Measurements from ENCODE around the gene SPECC1L. TPM values are rescaled to one million over a fixed set of nuclear protein-coding genes. Genes with fewer than 3 reads are reported as not detected.

The SPECC1L gene
- total and polyA plus RNA-seq, 9 donors, result 20.4 to 30.4 (median 26.0) TPM

- no peak overlapping the region for H3K4me3 ChIP-seq (ENCODE audit: low read length)
- H3K27ac ChIP-seq (ENCODE audit: low read length), result no peak overlapping the region
- H3K36me3 ChIP-seq (ENCODE audit: control insufficient read depth, insufficient read depth, low read length), result peaks cover 55% of the 10 kb centered on the region
- H3K9me3 ChIP-seq (replicated peaks; ENCODE audit: control insufficient read depth, low read depth, low read length), result no peaks in the 10 kb centered on the region
- H3K4me1 ChIP-seq (ENCODE audit: control insufficient read depth, insufficient read depth, low read length), result peaks cover 18% of the 10 kb centered on the region
- WGBS (ENCODE audit: insufficient coverage), result 100% methylated on average over 2 of the region's 8 CpGs
- no peaks in the 10 kb centered on the region for H3K27me3 ChIP-seq (ENCODE audit: control insufficient read depth, insufficient read depth, low read length)
- DNase-seq, result no peak
Measured at GRCh38 chr22:24410110-24410856, 139.7 kb downstream of the SPECC1L start.

- Histone ChIP-seq H3K36me3 (ENCODE audit: control insufficient read depth, insufficient read depth, low read length) (peaks cover 61% of the 10 kb centered on the region), H3K4me1 (ENCODE audit: control insufficient read depth, insufficient read depth, low read length) (peaks cover 24% of the 10 kb centered on the region), H3K4me3 (ENCODE audit: low read length) (no peak overlapping the region), H3K27me3 (ENCODE audit: control insufficient read depth, insufficient read depth, low read length) (no peaks in the 10 kb centered on the region), H3K27ac (ENCODE audit: low read length) (no peak overlapping the region), H3K9me3 (replicated peaks; ENCODE audit: control insufficient read depth, low read depth, low read length) (no peaks in the 10 kb centered on the region)
- WGBS (ENCODE audit: insufficient coverage), result 97% methylated on average over 5 of the region's 10 CpGs
- no peak for DNase-seq
Measured at GRCh38 chr22:24411256-24412004, 140.8 kb downstream of the SPECC1L start.

- peaks cover 17% of the 10 kb centered on the region for H3K4me1 ChIP-seq (ENCODE audit: control insufficient read depth, insufficient read depth, low read length)
- no peaks in the 10 kb centered on the region for H3K9me3 ChIP-seq (replicated peaks; ENCODE audit: control insufficient read depth, low read depth, low read length)
- H3K36me3 ChIP-seq (ENCODE audit: control insufficient read depth, insufficient read depth, low read length), result peaks cover 64% of the 10 kb centered on the region
- WGBS (ENCODE audit: insufficient coverage), result 77% methylated on average over 6 of the region's 7 CpGs
- no peak overlapping the region for H3K4me3 ChIP-seq (ENCODE audit: low read length)
- H3K27ac ChIP-seq (ENCODE audit: low read length), result no peak overlapping the region
- H3K27me3 ChIP-seq (ENCODE audit: control insufficient read depth, insufficient read depth, low read length), result no peaks in the 10 kb centered on the region
- DNase-seq, result no peak
Measured at GRCh38 chr22:24412274-24412673, 141.6 kb downstream of the SPECC1L start.

- Histone ChIP-seq H3K27ac (ENCODE audit: low read length) (no peak overlapping the region), H3K4me1 (ENCODE audit: control insufficient read depth, insufficient read depth, low read length) (peaks cover 7% of the 10 kb centered on the region), H3K36me3 (ENCODE audit: control insufficient read depth, insufficient read depth, low read length) (peaks cover 66% of the 10 kb centered on the region), H3K27me3 (ENCODE audit: control insufficient read depth, insufficient read depth, low read length) (no peaks in the 10 kb centered on the region), H3K9me3 (replicated peaks; ENCODE audit: control insufficient read depth, low read depth, low read length) (no peaks in the 10 kb centered on the region), H3K4me3 (ENCODE audit: low read length) (no peak overlapping the region)
- no peak for DNase-seq
- 85% methylated on average over 4 of the region's 9 CpGs for WGBS (ENCODE audit: insufficient coverage)
Measured at GRCh38 chr22:24413271-24413670, 142.6 kb downstream of the SPECC1L start.

GRCh38 chr22:24413736-24414385 is 143.2 kb downstream of the SPECC1L start:
- H3K4me3 ChIP-seq (ENCODE audit: low read length), result no peak overlapping the region
- H3K27ac ChIP-seq (ENCODE audit: low read length), result no peak overlapping the region
- no peaks in the 10 kb centered on the region for H3K9me3 ChIP-seq (replicated peaks; ENCODE audit: control insufficient read depth, low read depth, low read length)
- peaks cover 65% of the 10 kb centered on the region for H3K36me3 ChIP-seq (ENCODE audit: control insufficient read depth, insufficient read depth, low read length)
- 76% methylated on average over 14 of the region's 18 CpGs for WGBS (ENCODE audit: insufficient coverage)
- no peaks in the 10 kb centered on the region for H3K27me3 ChIP-seq (ENCODE audit: control insufficient read depth, insufficient read depth, low read length)
- no peak for DNase-seq
- peaks cover 9% of the 10 kb centered on the region for H3K4me1 ChIP-seq (ENCODE audit: control insufficient read depth, insufficient read depth, low read length)

GRCh38 chr22:24414523-24414922 is 143.9 kb downstream of the SPECC1L start:
- no peak for DNase-seq
- H3K27me3 ChIP-seq (ENCODE audit: control insufficient read depth, insufficient read depth, low read length), result no peaks in the 10 kb centered on the region
- no peak overlapping the region for H3K27ac ChIP-seq (ENCODE audit: low read length)
- no peaks in the 10 kb centered on the region for H3K9me3 ChIP-seq (replicated peaks; ENCODE audit: control insufficient read depth, low read depth, low read length)
- WGBS (ENCODE audit: insufficient coverage), result 84% methylated on average over 20 of the region's 21 CpGs
- no peak overlapping the region for H3K4me3 ChIP-seq (ENCODE audit: low read length)
- peaks cover 12% of the 10 kb centered on the region for H3K4me1 ChIP-seq (ENCODE audit: control insufficient read depth, insufficient read depth, low read length)
- H3K36me3 ChIP-seq (ENCODE audit: control insufficient read depth, insufficient read depth, low read length), result peaks cover 62% of the 10 kb centered on the region

GRCh38 chr22:24414984-24415945 is 144.6 kb downstream of the SPECC1L start:
- Histone ChIP-seq H3K4me3 (ENCODE audit: low read length) (no peak overlapping the region), H3K27ac (ENCODE audit: low read length) (no peak overlapping the region), H3K27me3 (ENCODE audit: control insufficient read depth, insufficient read depth, low read length) (no peaks in the 10 kb centered on the region), H3K36me3 (ENCODE audit: control insufficient read depth, insufficient read depth, low read length) (peaks cover 60% of the 10 kb centered on the region), H3K9me3 (replicated peaks; ENCODE audit: control insufficient read depth, low read depth, low read length) (no peaks in the 10 kb centered on the region), H3K4me1 (ENCODE audit: control insufficient read depth, insufficient read depth, low read length) (peaks cover 19% of the 10 kb centered on the region)
- 81% methylated on average over 20 of the region's 26 CpGs for WGBS (ENCODE audit: insufficient coverage)
- no peak for DNase-seq

- H3K27me3 ChIP-seq (ENCODE audit: control insufficient read depth, insufficient read depth, low read length), result no peaks in the 10 kb centered on the region
- WGBS (ENCODE audit: insufficient coverage), result 69% methylated on average over 8 of the region's 8 CpGs
- H3K9me3 ChIP-seq (replicated peaks; ENCODE audit: control insufficient read depth, low read depth, low read length), result no peaks in the 10 kb centered on the region
- no peak for DNase-seq
- H3K4me3 ChIP-seq (ENCODE audit: low read length), result no peak overlapping the region
- peaks cover 59% of the 10 kb centered on the region for H3K36me3 ChIP-seq (ENCODE audit: control insufficient read depth, insufficient read depth, low read length)
- no peak overlapping the region for H3K27ac ChIP-seq (ENCODE audit: low read length)
- H3K4me1 ChIP-seq (ENCODE audit: control insufficient read depth, insufficient read depth, low read length), result peaks cover 27% of the 10 kb centered on the region
Measured at GRCh38 chr22:24416095-24416494, 145.5 kb downstream of the SPECC1L start.

- no peak overlapping the region for H3K4me3 ChIP-seq (ENCODE audit: low read length)
Measured at GRCh38 chr22:24416611-24417010, 146.0 kb downstream of the SPECC1L start.

More at GRCh38 chr22:24416611-24417010, 146.0 kb downstream of the SPECC1L start:
- Histone ChIP-seq H3K27ac (ENCODE audit: low read length) (no peak overlapping the region), H3K4me1 (ENCODE audit: control insufficient read depth, insufficient read depth, low read length) (peaks cover 28% of the 10 kb centered on the region), H3K36me3 (ENCODE audit: control insufficient read depth, insufficient read depth, low read length) (peaks cover 56% of the 10 kb centered on the region), H3K27me3 (ENCODE audit: control insufficient read depth, insufficient read depth, low read length) (no peaks in the 10 kb centered on the region), H3K9me3 (replicated peaks; ENCODE audit: control insufficient read depth, low read depth, low read length) (no peaks in the 10 kb centered on the region)
- WGBS (ENCODE audit: insufficient coverage), result no CpG with 5 or more reads among the region's 6 CpGs
- DNase-seq, result no peak

Measured in muscle of leg (tissue), 11 donors.